SK-N-MC (cell line): ENCODE results near the gene ZNF628.

ENCODE experiments used
- EZH2 ChIP-seq: fragments of 200-600 bp; sonication (generic); IDR thresholded peaks from one replicate; pipeline ENCODE4 v1.6.1; 2017; ENCODE audit warnings: antibody characterized with exemption
- FOXP2 ChIP-seq: optimal IDR thresholded peaks from 2 replicates; pipeline ENCODE3; 2011; ENCODE audit warnings: mild to moderate bottlenecking, moderate library complexity; ENCODE audit not compliant: insufficient read depth; ENCODE audit errors: extremely low read length, control extremely low read depth
- POLR2AphosphoS5 ChIP-seq: IDR thresholded peaks from 2 replicates; pipeline ENCODE4 v1.6.1; 2012; ENCODE audit warnings: mild to moderate bottlenecking, low read depth, low read length, borderline replicate concordance

- TF ChIP-seq EZH2 (no peak), FOXP2 (no peak), POLR2AphosphoS5 (no peak)
Observed at GRCh38 chr19:55474269-55475265, 1.9 kb upstream of the ZNF628 start.
